Bronchial epithelial cell (primary cell): ENCODE results near the gene ZBTB37. TPM values are rescaled to one million over a fixed set of nuclear protein-coding genes. Genes with fewer than 3 reads are reported as not detected.

ENCODE experiments used
- DNase-seq: peaks from one replicate; pipeline ENCODE4 v3.0.0-alpha.2; 2010; ENCODE audit warnings: low read depth
- FAIRE-seq: peaks from 2 replicates; lab custom pipeline; 2011; peaks lifted over from hg19 to GRCh38; lab: Jason Lieb, UNC
- H3K27me3 ChIP-seq: 2 replicates; pipeline ENCODE4 v1.5.1; 2011; ENCODE audit warnings: low read length; ENCODE audit not compliant: control insufficient read depth, insufficient read depth
- H3K36me3 ChIP-seq: 2 replicates; pipeline ENCODE4 v1.5.1; 2011; ENCODE audit warnings: low read length; ENCODE audit not compliant: control insufficient read depth, insufficient read depth
- H3K4me3 ChIP-seq: 2 replicates; pipeline ENCODE4 v1.5.1; 2011; ENCODE audit warnings: mild to moderate bottlenecking, low read depth, low read length, control low read depth
- total RNA-seq: library from RNA; depleted of rRNA; stranded (reverse); fragments of >200 nt; gene quantifications from 2 replicates; pipeline ENCODE4 v1.2.1, GENCODE V29; 2014
- TF ChIP-seq, protein P1 (sequence below): IDR thresholded peaks from 2 replicates; pipeline ENCODE4 v1.5.1; 2011; ENCODE audit warnings: mild to moderate bottlenecking, moderate library complexity, low read length, control low read depth, inconsistent platforms; ENCODE audit not compliant: insufficient read depth, severe bottlenecking

ZBTB37 gene
- 2.9 and 3.8 TPM in 2 replicates for total RNA-seq

DNA sequence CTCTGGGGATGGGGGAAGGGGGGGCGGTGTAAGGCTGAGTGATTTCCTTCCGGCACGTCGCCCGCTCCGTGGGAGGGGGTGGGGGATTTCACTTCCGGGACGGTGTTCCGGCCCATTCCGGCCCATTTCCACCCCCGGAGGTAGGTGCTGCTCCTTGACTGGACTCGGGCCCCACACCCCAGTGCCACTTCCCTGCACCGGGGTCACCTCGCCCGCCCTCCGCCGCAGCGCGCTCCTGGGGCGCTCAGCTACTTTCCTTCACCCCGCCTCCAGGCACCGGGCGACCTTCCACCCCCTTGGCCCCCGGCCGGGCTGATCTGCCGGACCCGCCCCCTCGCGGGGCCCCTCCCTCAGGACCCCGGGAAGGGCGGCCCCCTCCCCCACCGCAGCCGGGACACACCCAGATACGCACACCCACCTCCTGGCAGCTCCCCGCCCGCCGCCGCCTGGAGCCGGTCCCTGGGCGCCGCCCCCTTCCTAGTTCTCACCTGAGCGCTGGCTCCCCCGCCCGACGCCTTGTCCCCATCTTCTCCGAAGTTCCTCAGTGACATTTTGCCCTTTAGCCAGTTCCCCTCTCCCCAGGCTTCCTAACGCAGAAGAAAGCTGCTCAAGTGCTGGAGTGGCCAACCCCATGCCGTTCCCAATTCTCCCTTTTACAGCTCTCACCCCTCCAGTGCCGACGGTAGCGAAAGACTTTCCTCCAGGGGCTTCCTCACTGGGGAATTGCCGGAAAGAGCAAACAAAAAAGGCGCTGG lies at the start of gene ZBTB37:
ZBTB37 (plus strand) TSS at position 115 of the 755 bp plus-strand sequence. CDS start 1,846 bp downstream, outside the sequence.
- TF ChIP-seq, protein P1, sequence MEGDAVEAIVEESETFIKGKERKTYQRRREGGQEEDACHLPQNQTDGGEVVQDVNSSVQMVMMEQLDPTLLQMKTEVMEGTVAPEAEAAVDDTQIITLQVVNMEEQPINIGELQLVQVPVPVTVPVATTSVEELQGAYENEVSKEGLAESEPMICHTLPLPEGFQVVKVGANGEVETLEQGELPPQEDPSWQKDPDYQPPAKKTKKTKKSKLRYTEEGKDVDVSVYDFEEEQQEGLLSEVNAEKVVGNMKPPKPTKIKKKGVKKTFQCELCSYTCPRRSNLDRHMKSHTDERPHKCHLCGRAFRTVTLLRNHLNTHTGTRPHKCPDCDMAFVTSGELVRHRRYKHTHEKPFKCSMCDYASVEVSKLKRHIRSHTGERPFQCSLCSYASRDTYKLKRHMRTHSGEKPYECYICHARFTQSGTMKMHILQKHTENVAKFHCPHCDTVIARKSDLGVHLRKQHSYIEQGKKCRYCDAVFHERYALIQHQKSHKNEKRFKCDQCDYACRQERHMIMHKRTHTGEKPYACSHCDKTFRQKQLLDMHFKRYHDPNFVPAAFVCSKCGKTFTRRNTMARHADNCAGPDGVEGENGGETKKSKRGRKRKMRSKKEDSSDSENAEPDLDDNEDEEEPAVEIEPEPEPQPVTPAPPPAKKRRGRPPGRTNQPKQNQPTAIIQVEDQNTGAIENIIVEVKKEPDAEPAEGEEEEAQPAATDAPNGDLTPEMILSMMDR = peak; percentile 7
- Histone ChIP-seq H3K36me3 (peaks cover 15% of the 10 kb centered on the region), H3K4me3 (peak within 1 kb of the TSS; percentile 70), H3K27me3 (no peaks in the 10 kb centered on the region)
- FAIRE-seq (no peak), DNase-seq (peak; percentile 71)

- TF ChIP-seq, protein P1 = no peak
These were observed 49.7 kb upstream of the ZBTB37 start for GRCh38 chr1:173818459-173818858.

DNA sequence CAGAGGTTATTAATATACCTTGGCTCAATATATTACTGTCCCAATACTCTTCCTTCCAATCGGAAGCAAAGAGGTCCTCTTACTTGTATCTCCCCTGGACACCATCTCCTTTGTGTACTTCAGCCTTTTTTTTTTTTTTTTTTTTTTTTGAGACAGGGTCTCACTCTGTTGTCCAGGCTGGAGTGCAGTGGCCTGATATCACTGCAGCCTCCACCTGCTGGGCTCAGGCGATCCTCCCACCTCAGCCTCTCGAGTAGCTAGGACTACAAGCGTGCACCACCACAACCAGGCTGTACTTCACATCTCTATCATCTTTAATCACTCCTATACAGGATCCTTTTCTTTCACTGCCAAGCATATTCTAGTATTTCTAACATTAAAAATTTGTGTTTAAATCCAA lies 46.5 kb upstream of the ZBTB37 start:
- FAIRE-seq = no peak
- DNase-seq = no peak
- no peak overlapping the region for H3K4me3 ChIP-seq
- H3K36me3 ChIP-seq = no peaks in the 10 kb centered on the region
- TF ChIP-seq, protein P1 = no peak
- no peaks in the 10 kb centered on the region for H3K27me3 ChIP-seq

More at GRCh38 chr1:173818459-173818858, 49.7 kb upstream of the ZBTB37 start:
- Histone ChIP-seq H3K36me3 (no peaks in the 10 kb centered on the region), H3K27me3 (no peaks in the 10 kb centered on the region), H3K4me3 (no peak overlapping the region)
- FAIRE-seq = no peak
- no peak for DNase-seq

GRCh38 chr1:173823781-173824314 lies 44.3 kb upstream of the ZBTB37 start:
- H3K27me3 ChIP-seq = no peaks in the 10 kb centered on the region
- peak overlapping the region; percentile 67 for H3K4me3 ChIP-seq
- DNase-seq = peak; percentile 29
- H3K36me3 ChIP-seq = no peaks in the 10 kb centered on the region
- no peak for FAIRE-seq
- TF ChIP-seq, protein P1 = no peak

DNA sequence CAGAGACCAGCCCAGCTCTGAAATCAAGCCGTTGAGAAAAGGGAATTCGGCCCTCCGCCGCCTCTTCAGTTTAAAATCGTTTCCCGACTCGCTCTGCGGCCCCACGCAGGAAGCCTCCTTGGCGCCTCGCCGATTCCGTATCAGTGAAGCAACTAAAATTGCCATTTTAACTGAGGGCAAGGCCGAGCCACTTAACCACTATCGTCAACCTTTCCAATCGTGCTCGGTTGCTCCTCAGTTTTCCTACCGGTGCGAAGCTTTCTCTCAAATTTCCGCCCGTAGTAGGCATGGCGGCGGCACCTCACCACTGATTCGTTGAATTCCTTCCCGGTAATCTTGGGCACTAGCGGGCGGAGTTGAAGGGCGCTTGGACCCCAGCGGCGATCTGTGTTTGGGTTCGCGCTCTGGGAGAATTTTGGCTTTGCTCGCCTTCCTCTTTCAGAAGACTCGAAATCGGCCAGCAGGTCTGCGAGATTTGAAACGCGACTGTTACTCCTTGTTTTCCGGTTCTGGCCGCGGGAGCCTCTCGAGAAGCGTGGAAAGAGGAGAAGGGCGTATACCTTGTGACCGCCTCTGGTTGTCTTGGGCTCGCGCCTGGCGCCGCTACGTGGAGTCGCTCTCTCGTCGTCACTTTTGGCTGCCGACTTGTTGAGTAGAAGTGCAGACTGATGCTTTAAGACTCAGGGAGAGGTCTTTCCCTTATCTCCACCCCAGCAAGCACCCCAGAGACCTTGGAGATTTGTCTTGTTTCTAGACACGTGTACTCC lies 43.7 kb upstream of the ZBTB37 start, which contains the start of the genes CENPL and DARS2:
CENPL (minus strand) TSS at position 569 of the 767 bp plus-strand sequence. CDS start 13,584 bp downstream, outside the sequence.
DARS2 (plus strand) TSS at position 359 of the 767 bp plus-strand sequence. CDS start 557 bp downstream, outside the sequence.
- Histone ChIP-seq H3K36me3 (no peaks in the 10 kb centered on the region), H3K27me3 (no peaks in the 10 kb centered on the region), H3K4me3 (peak within 1 kb of the TSS; percentile 67)
- FAIRE-seq = peak; percentile 13
- peak; percentile 95 for DNase-seq
- TF ChIP-seq, protein P1 = no peak
